Measurements from ENCODE around the gene C2orf66.

C2orf66 gene

DNA sequence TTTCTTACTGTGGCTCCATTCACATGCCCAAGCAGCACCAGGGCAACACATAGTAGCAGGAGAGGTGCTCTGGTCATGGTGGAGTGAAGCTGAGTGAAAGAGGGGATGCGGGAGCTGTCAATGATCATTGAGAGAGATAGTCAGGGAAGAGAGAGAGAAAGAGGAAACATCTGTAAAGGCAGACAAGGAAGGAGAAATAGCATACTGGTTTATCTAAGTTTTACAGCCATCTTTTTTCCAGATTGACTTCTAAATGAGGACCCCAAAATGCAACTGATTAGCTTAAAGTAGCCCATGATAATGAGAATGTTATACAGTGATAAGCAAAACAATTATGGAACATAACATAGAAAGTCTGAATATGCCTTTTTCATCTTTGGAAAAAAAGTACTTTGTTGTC is at the start of gene C2orf66:
C2orf66 (minus strand) TSS at position 96 of the 400 bp plus-strand sequence; CDS start at position 77, 19 bp downstream.
- no peak for FAIRE-seq

- FAIRE-seq = no peak
These were observed 45.5 kb upstream of the C2orf66 start for GRCh38 chr2:196854629-196855028.

DNA sequence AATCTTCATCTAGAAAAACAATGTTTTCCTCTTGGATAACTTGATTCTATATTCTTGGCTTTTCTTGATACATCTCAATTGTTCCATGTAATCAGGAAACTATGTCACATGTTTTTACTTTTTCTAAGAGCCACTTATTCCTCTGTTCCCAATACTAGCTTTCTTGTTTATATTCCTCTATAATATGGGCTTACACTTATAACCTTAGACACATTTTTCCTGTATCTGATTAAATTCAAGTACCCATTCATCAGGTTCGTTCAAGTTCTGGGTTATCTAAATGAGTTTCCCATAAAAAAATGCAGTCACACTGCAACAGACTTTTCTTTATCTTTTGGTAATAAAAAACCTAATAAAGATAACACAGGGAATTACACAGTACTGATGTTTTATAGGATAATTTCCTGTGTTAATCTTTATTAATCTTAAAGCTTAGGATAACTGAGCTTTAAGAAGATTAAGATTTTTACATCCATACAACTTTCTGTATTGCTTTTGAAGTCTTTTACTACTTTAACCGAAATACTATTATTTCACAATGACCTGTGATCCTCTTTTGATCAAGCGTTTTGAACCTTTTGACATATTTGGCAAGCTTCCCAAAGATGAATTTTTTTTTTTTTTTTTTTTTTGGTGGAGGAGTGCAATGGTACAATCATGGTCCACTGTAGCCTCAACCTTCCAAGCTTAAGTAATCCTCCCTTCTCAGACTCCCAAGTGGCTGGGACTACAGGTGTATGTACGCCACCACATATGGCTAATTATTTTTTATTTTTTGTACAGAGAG is 44.3 kb upstream of the C2orf66 start:
- peak; percentile 78 for FAIRE-seq

DNA sequence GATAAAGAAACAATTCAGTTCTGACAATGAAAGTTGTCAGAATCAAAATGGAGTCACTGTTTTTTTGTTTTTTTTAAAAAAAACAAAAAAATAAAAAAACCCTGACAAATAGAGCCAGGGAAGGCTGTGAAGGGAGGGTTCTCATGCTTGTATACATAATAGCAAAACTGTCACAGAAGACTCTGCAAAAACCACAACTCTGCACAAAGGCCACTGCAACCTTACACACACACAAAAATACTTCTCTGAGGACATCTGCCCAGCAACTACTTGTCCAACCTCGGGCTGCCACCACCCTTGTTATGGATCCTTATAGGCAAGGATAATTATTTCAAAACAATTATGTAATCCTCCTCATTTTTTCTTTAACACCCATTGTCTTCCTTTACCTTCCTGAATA is 41.9 kb upstream of the C2orf66 start:
- FAIRE-seq = no peak

GRCh38 chr2:196849895-196850294 is 40.7 kb upstream of the C2orf66 start:
- FAIRE-seq = no peak

DNA sequence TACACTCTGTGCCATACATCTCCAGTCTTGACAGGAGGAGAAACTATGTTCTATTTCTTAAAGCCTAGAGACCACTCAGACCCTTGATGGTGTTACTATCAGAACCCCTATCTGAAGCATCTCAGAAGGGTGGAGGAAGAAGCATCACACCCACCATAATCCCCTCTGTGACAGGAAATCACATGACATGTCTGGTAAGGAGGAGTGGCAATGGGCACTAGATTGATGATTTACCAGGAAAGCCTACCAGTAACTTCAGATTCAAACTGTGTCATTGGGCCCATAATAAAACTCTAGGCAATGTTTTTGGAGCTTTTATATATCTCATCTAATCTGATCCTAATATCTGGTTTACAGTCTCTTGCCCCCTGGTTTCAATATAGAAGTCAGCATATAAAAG is 37.1 kb upstream of the C2orf66 start:
- no peak for FAIRE-seq

- FAIRE-seq = no peak
These were observed 36.2 kb upstream of the C2orf66 start for GRCh38 chr2:196845371-196845770.

- no peak for FAIRE-seq
These were observed 31.0 kb upstream of the C2orf66 start for GRCh38 chr2:196840171-196840570.

DNA sequence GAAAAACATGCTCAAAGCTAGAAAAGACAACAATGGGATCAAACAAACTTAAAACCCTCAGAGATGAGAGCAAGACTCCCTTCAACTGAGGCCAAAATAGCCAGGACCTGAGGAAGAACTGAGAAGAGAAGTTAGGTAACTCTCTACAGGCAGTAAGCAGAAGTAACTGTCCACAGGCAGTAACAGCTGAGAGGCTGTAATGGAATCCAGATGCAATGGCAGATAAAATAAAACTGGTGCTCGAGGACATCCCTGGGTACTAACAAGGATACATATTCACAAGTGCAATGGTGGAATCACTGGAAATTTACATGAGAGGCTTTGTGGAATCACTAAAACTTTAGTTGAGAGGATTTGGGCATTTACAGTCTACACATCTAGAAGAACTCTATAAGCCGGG is 30.4 kb upstream of the C2orf66 start:
- FAIRE-seq = no peak

GRCh38 chr2:196836440-196836839 is 27.3 kb upstream of the C2orf66 start:
- FAIRE-seq = no peak

GRCh38 chr2:196830701-196831100 is 21.5 kb upstream of the C2orf66 start:
- no peak for FAIRE-seq

DNA sequence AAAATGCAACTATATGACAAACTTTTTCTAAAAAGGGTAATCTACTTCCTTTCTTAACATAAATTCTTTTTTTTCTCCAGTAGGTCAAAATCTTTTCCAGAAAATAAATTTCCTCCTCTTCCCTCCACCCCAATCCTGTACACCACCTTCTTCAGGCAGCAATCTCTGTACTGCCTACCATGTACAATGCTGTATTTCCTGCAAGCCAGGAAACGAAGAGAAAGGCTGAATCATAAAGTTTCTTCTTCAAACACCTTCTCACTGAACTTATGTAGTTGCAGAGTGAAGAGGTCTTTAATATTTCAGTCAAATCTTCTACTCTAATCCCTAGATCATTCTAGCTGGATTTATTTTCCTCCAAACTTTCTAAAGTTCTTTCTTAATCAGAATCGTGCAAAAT is 18.2 kb upstream of the C2orf66 start:
- no peak for FAIRE-seq

GRCh38 chr2:196823750-196824522 is 14.8 kb upstream of the C2orf66 start:
- no peak for FAIRE-seq

DNA sequence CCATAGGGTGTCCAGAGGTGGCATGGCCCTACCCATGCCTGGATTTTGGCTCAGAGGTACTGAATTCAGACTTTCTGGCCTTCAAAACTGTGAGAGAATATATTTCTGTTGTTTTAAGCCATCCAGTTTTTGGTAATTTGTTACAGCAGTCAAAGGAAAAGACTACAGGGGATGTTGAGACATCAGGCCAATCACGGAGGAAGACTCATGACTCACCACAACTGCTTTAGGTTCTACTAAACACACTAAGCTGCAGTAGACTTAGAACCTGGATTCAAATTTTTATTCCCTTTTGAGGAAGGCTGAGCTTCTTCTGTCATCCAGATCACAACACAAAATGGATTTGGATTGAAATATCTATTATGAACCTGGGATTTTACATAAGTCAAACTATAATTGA is 12.0 kb upstream of the C2orf66 start:
- no peak for FAIRE-seq

DNA sequence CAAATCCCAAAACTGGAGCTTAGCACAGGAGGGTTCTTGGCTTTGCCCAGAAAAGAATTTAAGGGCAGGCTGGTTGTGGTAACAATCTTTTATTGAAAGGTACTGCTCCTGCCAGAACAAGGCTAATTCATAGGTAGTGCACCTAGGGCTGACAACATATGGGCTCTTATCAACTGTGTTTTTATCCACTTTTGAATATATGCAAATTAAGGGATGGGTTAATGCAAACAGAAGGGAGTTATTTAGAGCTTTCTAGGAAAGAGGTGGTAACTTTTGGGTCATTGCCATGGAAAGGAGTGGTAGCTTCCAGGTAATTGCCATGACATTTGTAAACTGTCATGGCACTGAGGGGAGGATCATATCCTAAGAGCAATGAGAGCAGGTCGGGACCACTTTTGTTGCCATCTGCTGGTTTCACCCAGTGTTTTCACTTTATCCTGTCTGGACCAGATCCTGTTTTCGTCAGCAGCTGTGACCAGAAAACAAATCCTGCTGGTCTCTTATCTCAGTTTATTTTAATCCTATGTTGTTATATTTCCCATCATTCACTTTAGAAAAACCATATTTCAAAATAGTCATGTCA is 981 bp downstream of the C2orf66 start:
- no peak for FAIRE-seq

DNA sequence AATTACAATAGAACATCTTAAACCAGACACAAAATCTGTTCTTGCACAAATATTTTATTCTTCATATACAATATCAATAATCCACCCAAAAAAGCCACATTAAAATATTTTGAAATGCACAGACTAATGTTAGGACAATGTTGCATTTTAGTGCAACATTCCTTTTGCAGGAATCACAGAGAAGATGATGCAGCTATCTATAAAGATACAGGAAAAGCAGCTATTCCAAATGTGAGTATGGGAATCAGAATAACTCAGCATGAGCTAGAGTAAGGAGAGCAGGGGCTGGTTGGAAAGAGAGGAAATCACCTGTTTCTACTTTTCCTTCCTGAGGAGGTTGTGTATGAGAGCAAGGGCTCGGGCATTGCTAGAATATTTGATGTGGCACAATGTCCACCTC is 4.8 kb downstream of the C2orf66 start:
- no peak for FAIRE-seq

GRCh38 chr2:196802401-196802800 is 6.8 kb downstream of the C2orf66 start:
- FAIRE-seq = no peak

GRCh38 chr2:196801674-196802261 is 7.4 kb downstream of the C2orf66 start:
- no peak for FAIRE-seq

DNA sequence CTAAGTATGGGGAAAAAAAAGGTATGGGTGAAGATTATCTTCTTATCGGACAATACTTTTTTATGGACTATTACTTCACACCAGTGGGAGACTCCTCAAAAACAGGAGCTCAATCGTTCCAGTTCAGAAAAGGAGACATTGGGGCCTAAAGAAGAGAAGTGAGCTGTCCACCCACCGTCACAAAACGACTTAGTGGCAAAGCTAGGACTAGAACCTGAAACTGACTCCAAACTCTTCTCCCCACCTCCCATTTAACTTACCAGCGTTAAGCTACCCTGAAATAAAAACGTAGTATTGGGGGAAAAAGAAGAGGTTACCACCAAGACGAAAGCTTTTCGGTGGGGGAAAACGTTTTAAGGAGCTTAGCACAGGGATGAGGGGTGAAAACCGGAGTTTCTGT is 10.2 kb downstream of the C2orf66 start:
- FAIRE-seq = no peak

DNA sequence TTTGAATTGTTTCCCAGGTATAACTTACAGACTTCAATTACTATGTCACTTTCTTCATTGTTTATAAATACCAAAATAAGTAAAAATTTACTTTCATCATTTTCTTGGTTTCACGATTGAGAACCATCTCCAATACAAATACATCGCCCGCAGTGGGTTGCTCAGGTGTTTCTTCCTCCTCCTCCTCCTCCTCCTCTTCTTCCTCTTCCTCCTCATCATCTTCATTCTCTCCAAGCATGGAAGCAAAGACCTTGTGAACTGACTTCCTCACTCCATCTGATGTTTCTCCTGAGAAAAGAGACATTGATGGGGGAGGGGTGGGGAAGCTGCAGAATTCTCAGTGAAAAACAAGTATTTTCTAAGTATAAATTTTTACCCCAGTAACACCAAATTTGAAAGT is 16.3 kb downstream of the C2orf66 start:
- no peak for FAIRE-seq

GRCh38 chr2:196783431-196784094 is 25.6 kb downstream of the C2orf66 start:
- FAIRE-seq = no peak

DNA sequence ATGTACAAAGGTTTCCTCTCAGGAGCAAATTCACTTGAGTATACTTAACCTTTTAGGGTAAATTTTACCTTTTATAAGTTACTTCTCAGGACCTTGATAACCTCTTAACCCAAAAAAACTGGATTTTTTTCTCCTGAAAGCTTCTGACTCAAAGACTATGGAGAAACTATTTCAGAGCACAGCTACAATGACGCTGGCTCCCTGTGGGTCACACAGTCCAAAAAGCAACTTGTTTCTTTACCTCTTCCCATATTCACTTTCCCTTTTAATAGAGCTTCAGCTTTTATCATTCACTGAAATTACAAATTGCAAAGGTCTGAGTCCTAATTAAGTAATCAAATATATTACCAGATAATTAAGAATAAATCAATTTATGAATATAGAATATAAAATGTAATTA is 42.1 kb downstream of the C2orf66 start:
- FAIRE-seq = no peak

DNA sequence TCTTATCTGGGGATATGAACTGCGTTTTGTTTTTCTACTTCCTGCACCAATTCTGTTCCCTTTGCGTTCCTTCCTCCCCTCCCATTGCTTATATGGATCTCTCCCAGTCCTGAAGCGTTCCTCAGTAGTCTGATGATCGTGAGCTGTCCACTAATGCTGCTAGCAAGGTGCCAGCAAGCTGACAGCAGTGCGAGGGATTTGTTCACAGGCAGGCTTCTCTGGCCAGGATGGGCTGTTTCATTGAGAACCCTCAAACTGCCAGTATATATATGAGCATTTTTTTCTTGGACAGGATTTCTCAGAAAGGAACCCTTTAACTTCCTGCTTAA is 49.8 kb downstream of the C2orf66 start:
- FAIRE-seq = no peak
